Activated CD4-positive, alpha-beta T cell treated with anti-CD3 and anti-CD28 coated beads, Interleukin-2, amount 50 U/mL, for 48 hours (primary cell): ENCODE measurements around the gene CDC42SE2.
"Not testable (repeated sequence)": the region's sequence is repeated elsewhere in the genome, so short reads cannot be mapped to it uniquely, and the experiment has no call there.

Experiments
- DNase-seq, 2 experiments: peaks; one replicate each; pipeline ENCODE4 v3.0.0-alpha.2; 2020

Gene CDC42SE2

GRCh38 chr5:131371835-131372234 is 108.0 kb downstream of the CDC42SE2 start:
- DNase-seq: no peak

DNA sequence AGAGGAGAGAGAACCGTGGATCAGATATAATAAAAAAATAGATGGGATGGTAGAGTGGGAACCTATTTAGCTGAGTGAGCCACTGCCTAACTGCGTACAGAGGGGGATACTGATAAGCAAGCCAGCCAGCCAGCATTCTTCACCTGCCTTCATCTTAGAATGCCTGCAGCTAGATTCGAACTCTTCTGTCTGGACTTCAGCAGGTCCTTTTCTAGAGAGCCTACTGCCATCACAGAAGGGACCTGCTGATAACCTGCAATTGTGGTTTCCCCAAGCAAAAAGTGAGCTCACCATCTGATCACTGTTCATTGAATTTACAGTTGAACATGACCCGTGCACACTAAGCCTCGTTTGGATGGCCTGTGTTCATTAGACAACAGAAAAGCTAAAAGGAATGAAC is 109.4 kb downstream of the CDC42SE2 start:
- DNase-seq: no peak

DNA sequence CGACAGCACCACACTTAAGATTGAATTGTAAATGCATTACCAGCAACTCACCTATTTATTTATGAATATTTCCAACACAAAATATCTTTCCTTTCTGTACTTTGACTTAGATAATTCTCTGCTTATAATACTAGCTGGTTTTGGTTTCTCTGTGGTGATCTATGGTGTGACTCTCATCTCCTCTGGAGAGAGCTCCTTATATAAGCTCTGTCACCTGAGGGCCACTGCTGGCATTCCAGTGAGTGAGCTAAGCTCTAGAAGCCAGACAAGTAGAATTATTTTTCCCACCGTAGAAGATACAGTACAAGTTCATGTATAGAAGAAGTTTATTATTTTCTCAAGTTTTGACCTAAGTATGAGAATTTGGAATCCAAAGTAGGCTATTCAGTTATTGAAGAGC is 111.5 kb downstream of the CDC42SE2 start:
- DNase-seq: no peak

DNA sequence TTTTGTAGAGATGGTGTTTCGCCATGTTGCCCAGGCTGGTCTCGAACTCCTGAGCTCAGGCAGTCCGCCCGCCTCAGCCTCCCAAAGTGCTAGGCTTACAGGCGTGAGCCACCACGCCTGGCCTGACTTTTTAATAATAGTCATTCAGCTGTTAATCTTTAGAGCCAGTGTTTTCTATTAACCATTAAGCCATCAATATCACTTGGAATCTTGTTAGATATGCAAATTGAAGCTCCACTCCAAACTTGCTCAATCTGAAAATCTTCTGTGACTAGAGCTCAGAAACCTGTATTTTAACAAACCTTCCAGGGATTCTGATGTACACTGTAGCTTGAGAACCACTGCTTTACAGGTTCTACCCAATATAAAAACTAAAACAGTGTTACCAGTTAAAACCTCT is 113.5 kb downstream of the CDC42SE2 start:
- DNase-seq: no peak

GRCh38 chr5:131377785-131378325 is 114.0 kb downstream of the CDC42SE2 start:
- DNase-seq: no peak

DNA sequence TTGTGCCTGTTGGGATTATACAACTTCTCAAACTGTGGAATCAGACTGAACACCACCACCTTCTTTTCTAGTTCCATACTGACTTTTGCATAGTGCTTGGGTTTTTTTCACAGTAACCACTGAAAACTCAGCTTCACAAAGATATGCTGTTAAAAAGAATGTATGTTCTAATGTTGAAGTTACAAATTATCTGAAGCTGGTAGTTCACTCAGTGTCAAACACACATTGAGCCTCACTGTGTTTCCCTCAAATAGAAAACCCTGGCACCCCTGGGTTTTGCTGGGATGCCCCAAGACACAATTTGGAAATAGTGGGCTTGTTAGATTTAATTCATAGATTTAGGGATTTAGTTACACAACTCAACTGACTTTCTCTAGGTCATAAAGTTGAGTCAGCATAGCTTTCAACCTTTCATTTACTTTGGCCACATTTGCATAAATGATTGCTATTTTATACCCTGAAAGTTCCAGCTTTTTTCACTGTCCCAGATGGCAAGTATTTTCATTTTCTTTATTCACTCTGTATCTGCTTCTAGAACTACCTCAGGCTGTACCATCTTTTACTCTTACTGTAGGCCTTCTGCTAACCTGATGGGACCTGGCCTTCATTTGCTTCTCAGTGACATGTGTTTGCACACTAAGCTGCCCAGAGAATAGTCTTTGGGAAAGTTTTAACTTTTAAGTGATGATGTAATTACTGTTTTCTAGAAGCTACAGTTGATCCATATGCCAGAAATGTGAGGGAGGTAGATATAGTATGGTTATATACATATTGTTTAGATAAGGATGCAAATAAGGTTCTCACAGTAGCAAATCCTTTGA is 115.1 kb downstream of the CDC42SE2 start:
- no peak for DNase-seq

GRCh38 chr5:131379723-131380122 is 115.9 kb downstream of the CDC42SE2 start:
- DNase-seq: peak; percentile 54 to 61

DNA sequence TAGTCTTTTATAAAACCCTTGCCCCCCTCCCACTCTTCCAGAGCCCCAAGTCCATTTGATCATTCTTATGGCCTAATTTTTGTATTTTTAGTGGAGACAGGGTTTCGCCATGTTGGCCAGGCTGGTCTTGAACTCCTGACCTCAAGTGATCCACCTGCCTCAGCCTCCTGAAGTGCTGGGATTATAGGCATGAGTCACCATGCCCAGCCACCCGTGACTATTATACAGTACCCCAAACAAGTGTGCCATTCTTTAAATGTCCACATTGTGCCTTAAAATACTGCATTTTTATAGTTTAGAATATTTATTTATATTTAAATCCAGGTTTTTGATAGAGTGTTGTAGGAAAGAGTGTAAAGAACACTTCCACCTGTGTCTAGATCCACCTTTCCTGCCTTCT is 116.4 kb downstream of the CDC42SE2 start:
- not testable (repeated sequence) for DNase-seq

- no peak for DNase-seq
Measured at GRCh38 chr5:131381021-131381420, 117.2 kb downstream of the CDC42SE2 start.

DNA sequence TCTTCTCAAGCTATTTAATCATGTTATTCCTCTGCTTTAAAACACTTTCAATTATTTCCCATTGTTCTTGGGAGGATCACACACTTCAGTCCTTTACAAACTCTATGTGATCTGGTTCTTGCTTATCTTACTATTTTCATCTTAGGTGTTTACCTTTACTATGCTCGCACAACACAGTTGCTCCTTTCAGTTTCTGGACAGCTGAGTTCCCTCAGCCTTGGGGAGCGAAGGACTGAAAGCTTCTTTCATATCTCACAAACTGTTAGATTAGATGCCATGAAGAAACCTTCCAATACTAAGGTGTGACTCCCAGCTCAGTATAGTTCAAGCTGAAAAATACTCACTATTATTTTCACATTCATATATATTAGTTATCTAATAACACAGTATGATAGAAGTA is 117.9 kb downstream of the CDC42SE2 start:
- DNase-seq: no peak

- DNase-seq: no peak
Measured at GRCh38 chr5:131382407-131383395, 118.8 kb downstream of the CDC42SE2 start.

GRCh38 chr5:131384173-131384572 is 120.3 kb downstream of the CDC42SE2 start:
- DNase-seq: no peak

GRCh38 chr5:131384616-131385214 is 120.9 kb downstream of the CDC42SE2 start:
- DNase-seq: peak; percentile 40 to 63

- no peak for DNase-seq
Measured at GRCh38 chr5:131386124-131386523, 122.3 kb downstream of the CDC42SE2 start.

DNA sequence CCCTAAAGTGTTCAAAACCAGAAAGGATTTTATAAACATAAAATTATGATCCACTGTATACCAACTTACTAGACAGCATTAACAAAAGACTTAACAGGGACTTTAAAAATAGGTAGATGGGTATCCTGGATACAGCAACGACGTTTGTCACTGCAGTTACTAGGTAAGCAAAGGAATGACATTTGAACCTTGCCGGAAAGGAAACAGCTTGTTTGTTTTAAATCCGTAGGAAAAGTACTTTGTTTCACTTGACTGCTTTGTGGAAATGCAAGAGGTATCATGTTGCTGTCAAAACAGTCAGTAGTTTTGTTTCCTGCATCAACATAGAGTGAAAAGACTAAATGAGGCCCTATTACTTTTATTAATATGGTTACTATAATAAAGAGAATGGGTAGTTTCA is 122.9 kb downstream of the CDC42SE2 start:
- no peak for DNase-seq

GRCh38 chr5:131387255-131387654 is 123.4 kb downstream of the CDC42SE2 start:
- no peak for DNase-seq

DNA sequence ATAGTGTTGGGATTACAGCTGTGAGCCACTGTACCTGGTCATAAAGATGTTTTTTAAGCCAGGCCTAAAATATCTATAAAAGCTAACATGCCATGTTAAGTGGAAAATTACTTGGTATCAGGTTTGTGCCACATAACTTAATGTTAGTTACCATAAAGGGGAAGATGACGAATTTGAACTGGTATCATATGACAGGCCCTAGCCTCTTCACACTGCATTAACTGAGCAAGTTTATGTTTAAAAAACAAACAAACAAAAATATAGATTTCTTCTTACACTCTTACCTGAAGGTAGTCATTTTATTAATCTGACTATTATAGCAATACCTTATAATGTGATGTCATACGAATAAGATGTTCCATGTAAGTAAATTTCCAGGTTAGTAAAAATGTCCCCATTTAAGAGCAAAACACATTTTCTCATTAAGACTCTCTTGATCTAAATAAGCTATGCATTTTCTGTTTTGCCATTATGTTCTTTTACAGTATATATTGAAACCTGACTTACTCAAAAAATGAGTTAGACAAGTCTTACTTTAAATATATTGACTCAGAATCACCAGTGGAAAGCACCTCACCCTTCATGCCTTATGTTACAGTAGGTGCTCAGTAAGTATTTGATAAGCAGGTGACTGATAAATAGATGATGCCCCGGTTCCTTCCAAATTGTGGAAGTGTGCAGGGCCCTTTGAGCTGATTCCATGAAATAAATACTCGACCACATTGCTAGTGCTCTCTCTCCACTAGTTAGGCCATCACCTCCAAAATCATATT is 125.4 kb downstream of the CDC42SE2 start:
- DNase-seq: no peak

GRCh38 chr5:131389869-131390265 is 126.0 kb downstream of the CDC42SE2 start:
- DNase-seq: no peak

DNA sequence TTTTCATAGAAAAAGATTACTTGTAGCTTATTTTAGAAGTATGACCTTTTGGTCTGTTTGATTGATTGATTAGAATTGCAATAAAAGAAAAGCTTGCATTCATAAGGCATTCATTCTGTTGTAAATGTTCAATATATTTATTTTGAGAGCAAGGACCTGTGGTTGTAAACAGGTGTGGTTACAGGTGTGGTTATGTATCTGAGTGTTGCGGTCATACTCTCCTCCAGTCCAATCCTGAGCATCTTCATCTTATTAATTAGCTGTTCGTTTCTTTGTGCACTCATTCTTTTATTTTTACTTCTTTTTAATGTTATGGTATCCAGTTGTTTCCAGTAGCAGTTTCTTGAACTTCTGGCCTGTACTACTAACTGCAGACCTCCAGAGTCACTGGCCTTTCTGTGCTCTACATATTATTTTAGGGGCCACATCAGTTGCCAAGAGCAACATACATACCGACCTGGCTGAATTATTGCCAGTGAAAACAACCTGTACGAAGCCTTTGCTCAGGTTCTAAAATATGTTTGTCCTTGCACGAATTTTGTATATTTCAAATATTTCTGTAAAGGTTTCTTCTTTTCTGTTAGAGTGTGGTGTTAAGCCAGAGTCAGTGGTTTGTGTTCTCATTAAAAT is 128.7 kb downstream of the CDC42SE2 start:
- no peak for DNase-seq

DNA sequence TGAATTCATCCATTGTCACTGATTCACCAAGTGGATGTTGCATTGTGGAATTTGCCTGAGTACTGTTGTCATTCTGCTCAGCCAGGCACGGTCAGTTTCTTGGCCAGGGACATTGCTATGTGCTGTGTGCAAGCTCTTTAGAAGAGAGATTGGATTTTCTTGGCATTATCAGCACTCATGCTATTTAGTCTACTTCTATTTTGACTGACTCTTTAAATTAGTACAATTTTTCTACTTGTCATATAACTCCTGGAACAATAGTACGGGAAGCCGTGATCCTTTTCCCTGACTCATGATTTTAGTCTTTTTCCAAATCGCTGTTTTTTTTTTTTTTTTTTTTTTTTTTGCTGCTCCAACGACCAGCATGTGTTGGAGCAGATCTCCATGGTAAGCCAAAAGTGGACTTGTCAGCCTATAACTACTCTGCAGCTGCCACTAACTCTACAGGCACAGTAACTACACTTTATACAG is 129.7 kb downstream of the CDC42SE2 start:
- DNase-seq: no peak

GRCh38 chr5:131394128-131394527 is 130.3 kb downstream of the CDC42SE2 start:
- no peak for DNase-seq

- DNase-seq: no peak
Measured at GRCh38 chr5:131396015-131396414, 132.2 kb downstream of the CDC42SE2 start.
